Measurements from ENCODE around the gene CT47C1.

The CT47C1 gene

DNA sequence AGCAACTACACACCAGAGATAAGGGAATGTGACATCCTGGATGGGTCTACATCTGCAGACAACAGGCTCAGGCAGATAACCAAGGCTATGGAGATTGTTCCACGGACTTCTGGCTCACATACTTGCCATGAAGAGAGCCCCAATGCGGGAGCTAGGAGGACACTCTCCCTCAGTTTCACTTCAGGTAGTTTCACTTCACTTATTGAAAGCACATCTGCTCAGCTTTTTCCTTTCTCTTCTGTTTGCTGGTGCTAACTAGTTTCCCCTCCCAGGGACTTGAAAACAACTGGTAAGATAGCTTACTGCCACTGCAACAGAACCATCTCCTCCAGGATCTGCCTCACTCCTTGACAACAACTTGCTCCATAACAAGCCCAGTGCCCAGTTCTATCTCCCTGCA lies 1.4 kb upstream of the CT47C1 start:
- Histone ChIP-seq H3K9ac (ENCODE audit: low read length) (no peak overlapping the region), H3K27me3 (ENCODE audit: insufficient read depth, low read length) (no peaks in the 10 kb centered on the region), H2AFZ (ENCODE audit: low read length) (no peak overlapping the region)

DNA sequence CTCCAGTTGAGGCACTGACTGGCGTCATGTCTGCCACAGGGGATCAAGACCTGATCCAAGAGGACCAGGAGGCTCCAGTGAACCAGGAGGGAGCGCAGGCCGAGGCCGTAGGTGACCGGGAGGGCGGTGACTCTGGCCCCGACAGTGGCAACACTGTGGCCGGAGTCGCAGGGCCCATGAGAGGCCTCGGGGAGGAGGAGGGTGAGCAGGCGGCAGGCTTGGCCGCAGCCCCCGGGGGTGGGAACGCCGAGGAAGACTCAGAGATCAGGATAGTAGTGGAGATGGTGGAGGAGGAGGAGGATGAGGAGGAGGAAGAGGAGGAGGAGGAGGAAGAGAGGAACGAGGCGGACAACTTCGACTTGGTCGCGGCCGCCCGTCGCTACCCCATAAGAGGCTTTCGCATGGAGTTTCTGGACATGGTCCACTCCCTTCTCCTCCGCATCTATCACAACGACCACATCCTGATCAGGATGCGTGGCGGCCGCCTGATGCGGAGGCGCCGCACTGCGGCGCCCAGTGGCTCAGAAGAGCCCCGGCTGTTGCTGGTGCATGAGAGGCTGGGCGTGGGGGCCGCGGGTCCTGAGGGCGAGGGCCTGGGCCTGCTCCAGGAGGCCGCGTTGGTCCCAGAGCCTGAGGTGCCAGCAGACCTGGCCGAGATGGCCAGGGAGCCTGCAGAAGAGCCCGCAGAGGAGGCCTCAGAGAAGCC lies 560 bp downstream of the CT47C1 start:
- Histone ChIP-seq H3K4me1 (ENCODE audit: insufficient read depth, low read length, severe bottlenecking) (no peaks in the 10 kb centered on the region), H3K27me3 (ENCODE audit: insufficient read depth, low read length) (no peaks in the 10 kb centered on the region), H3K36me3 (ENCODE audit: insufficient read depth, low read length) (no peaks in the 10 kb centered on the region), H3F3A (ENCODE audit: insufficient read depth, low read length) (no peaks in the 10 kb centered on the region), H2AFZ (ENCODE audit: low read length) (no peak overlapping the region), H3K9me2 (ENCODE audit: low read depth, low read length) (no peaks in the 10 kb centered on the region), H3K27ac (ENCODE audit: low read depth, low read length, poor library complexity, severe bottlenecking) (no peak overlapping the region), H3K4me2 (ENCODE audit: low read length) (no peak overlapping the region), H3K4me3 (ENCODE audit: low read depth, low read length, poor library complexity, severe bottlenecking) (no peak overlapping the region), H3K9ac (ENCODE audit: low read length) (no peak overlapping the region), H3K9me3 (ENCODE audit: low read length) (no peaks in the 10 kb centered on the region), H3K79me2 (ENCODE audit: insufficient read depth, low read length) (no peaks in the 10 kb centered on the region), H4K20me1 (ENCODE audit: insufficient read depth, low read length) (no peaks in the 10 kb centered on the region)
- TF ChIP-seq EZH2 (IDR thresholded peaks at IDR 0.05; ENCODE audit: borderline replicate concordance, low read length) = no peak
- TF ChIP-seq, protein P1, sequence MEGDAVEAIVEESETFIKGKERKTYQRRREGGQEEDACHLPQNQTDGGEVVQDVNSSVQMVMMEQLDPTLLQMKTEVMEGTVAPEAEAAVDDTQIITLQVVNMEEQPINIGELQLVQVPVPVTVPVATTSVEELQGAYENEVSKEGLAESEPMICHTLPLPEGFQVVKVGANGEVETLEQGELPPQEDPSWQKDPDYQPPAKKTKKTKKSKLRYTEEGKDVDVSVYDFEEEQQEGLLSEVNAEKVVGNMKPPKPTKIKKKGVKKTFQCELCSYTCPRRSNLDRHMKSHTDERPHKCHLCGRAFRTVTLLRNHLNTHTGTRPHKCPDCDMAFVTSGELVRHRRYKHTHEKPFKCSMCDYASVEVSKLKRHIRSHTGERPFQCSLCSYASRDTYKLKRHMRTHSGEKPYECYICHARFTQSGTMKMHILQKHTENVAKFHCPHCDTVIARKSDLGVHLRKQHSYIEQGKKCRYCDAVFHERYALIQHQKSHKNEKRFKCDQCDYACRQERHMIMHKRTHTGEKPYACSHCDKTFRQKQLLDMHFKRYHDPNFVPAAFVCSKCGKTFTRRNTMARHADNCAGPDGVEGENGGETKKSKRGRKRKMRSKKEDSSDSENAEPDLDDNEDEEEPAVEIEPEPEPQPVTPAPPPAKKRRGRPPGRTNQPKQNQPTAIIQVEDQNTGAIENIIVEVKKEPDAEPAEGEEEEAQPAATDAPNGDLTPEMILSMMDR (IDR thresholded peaks at IDR 0.05; ENCODE audit: low read length) = no peak

More for the DNA sequence above, 1.4 kb upstream of the CT47C1 start:
- Histone ChIP-seq H3K4me1 (ENCODE audit: insufficient read depth, low read length, severe bottlenecking) (no peaks in the 10 kb centered on the region), H3K4me3 (ENCODE audit: low read depth, low read length, poor library complexity, severe bottlenecking) (no peak overlapping the region), H4K20me1 (ENCODE audit: insufficient read depth, low read length) (no peaks in the 10 kb centered on the region), H3K79me2 (ENCODE audit: insufficient read depth, low read length) (no peaks in the 10 kb centered on the region), H3K27ac (ENCODE audit: low read depth, low read length, poor library complexity, severe bottlenecking) (no peak overlapping the region), H3K4me2 (ENCODE audit: low read length) (no peak overlapping the region), H3K9me2 (ENCODE audit: low read depth, low read length) (no peaks in the 10 kb centered on the region), H3F3A (ENCODE audit: insufficient read depth, low read length) (no peaks in the 10 kb centered on the region), H3K36me3 (ENCODE audit: insufficient read depth, low read length) (no peaks in the 10 kb centered on the region), H3K9me3 (ENCODE audit: low read length) (no peaks in the 10 kb centered on the region)
- TF ChIP-seq, protein P1 (IDR thresholded peaks at IDR 0.05; ENCODE audit: low read length) = no peak
- no peak for TF ChIP-seq EZH2 (IDR thresholded peaks at IDR 0.05; ENCODE audit: borderline replicate concordance, low read length)

DNA sequence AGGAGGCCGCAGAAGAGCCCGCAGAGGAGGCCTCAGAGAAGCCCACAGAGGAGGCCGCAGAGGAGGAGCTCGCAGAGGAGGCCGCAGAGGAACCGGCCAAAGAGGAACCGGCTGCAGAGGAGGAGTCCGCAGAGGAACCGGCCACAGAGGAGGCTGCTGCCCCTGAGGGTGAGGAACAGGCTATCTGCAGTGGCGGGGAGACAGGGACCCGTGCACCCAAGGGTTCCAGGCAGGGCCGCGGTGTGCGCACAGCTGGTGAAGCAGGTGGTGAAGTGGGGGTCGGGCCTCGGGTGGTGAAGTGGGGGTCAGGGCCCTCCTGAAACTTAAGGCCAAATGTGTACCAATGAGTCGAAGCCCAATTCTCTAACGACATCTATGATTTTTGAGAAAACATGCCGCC lies 1.1 kb downstream of the CT47C1 start:
- no peak overlapping the region for H3K4me2 ChIP-seq (ENCODE audit: low read length)
- H2AFZ ChIP-seq (ENCODE audit: low read length) = no peak overlapping the region
- H3K27ac ChIP-seq (ENCODE audit: low read depth, low read length, poor library complexity, severe bottlenecking) = no peak overlapping the region
- H3K4me3 ChIP-seq (ENCODE audit: low read depth, low read length, poor library complexity, severe bottlenecking) = no peak overlapping the region
- no peaks in the 10 kb centered on the region for H4K20me1 ChIP-seq (ENCODE audit: insufficient read depth, low read length)
- no peaks in the 10 kb centered on the region for H3K36me3 ChIP-seq (ENCODE audit: insufficient read depth, low read length)
- H3K9me2 ChIP-seq (ENCODE audit: low read depth, low read length) = no peaks in the 10 kb centered on the region
- H3K27me3 ChIP-seq (ENCODE audit: insufficient read depth, low read length) = no peaks in the 10 kb centered on the region
- H3K9ac ChIP-seq (ENCODE audit: low read length) = no peak overlapping the region
- H3K9me3 ChIP-seq (ENCODE audit: low read length) = no peaks in the 10 kb centered on the region
- H3K4me1 ChIP-seq (ENCODE audit: insufficient read depth, low read length, severe bottlenecking) = no peaks in the 10 kb centered on the region
- H3F3A ChIP-seq (ENCODE audit: insufficient read depth, low read length) = no peaks in the 10 kb centered on the region
- TF ChIP-seq EZH2 (IDR thresholded peaks at IDR 0.05; ENCODE audit: borderline replicate concordance, low read length) = no peak
- TF ChIP-seq, protein P1 (IDR thresholded peaks at IDR 0.05; ENCODE audit: low read length) = no peak
- H3K79me2 ChIP-seq (ENCODE audit: insufficient read depth, low read length) = no peaks in the 10 kb centered on the region
